Cerebellar nuclear complex (tissue), 1 donor: ENCODE measurements around the gene RPGRIP1L.

Experiments used
- DNase-seq, 2 experiments: peaks; one replicate each; lab custom pipeline; 2025; lab: John Stamatoyannopoulos, UW

RPGRIP1L gene

GRCh38 chr16:53651357-53651756 is 52.3 kb downstream of the RPGRIP1L start:
- no peak for DNase-seq

- no peak for DNase-seq
These were observed 57.2 kb downstream of the RPGRIP1L start for GRCh38 chr16:53646506-53646905.

- no peak for DNase-seq
These were observed 60.2 kb downstream of the RPGRIP1L start for GRCh38 chr16:53643474-53643873.

- no peak for DNase-seq
These were observed 61.6 kb downstream of the RPGRIP1L start for GRCh38 chr16:53642094-53642493.

GRCh38 chr16:53636978-53637377 is 66.7 kb downstream of the RPGRIP1L start:
- no peak for DNase-seq

- no peak for DNase-seq
These were observed 71.1 kb downstream of the RPGRIP1L start for GRCh38 chr16:53632526-53632925.

GRCh38 chr16:53631236-53632025 is 72.2 kb downstream of the RPGRIP1L start:
- no peak for DNase-seq

- DNase-seq, result no peak
These were observed 73.9 kb downstream of the RPGRIP1L start for GRCh38 chr16:53629607-53630312.

- no peak for DNase-seq
These were observed 74.5 kb downstream of the RPGRIP1L start for GRCh38 chr16:53629151-53629550.

- no peak for DNase-seq
These were observed 76.8 kb downstream of the RPGRIP1L start for GRCh38 chr16:53626811-53627210.

GRCh38 chr16:53626161-53626560 is 77.5 kb downstream of the RPGRIP1L start:
- no peak for DNase-seq

- no peak for DNase-seq
These were observed 78.4 kb downstream of the RPGRIP1L start for GRCh38 chr16:53625221-53625620.

- no peak for DNase-seq
These were observed 81.3 kb downstream of the RPGRIP1L start for GRCh38 chr16:53622315-53622714.

- DNase-seq, result no peak
These were observed 83.2 kb downstream of the RPGRIP1L start for GRCh38 chr16:53620476-53620875.

GRCh38 chr16:53619235-53619634 is 84.4 kb downstream of the RPGRIP1L start:
- DNase-seq, result no peak

GRCh38 chr16:53614346-53614745 is 89.3 kb downstream of the RPGRIP1L start:
- no peak for DNase-seq

GRCh38 chr16:53612003-53612402 is 91.7 kb downstream of the RPGRIP1L start:
- DNase-seq, result no peak

- no peak for DNase-seq
These were observed 92.4 kb downstream of the RPGRIP1L start for GRCh38 chr16:53611179-53611696.

- no peak for DNase-seq
These were observed 94.1 kb downstream of the RPGRIP1L start for GRCh38 chr16:53609536-53609935.

- no peak for DNase-seq
These were observed 95.6 kb downstream of the RPGRIP1L start for GRCh38 chr16:53608094-53608493.

GRCh38 chr16:53605831-53606400 is 97.7 kb downstream of the RPGRIP1L start:
- DNase-seq, result no peak

- DNase-seq, result no peak
These were observed 98.3 kb downstream of the RPGRIP1L start for GRCh38 chr16:53605356-53605755.

GRCh38 chr16:53601961-53602360 is 101.7 kb downstream of the RPGRIP1L start:
- no peak for DNase-seq
